CD4-positive, alpha-beta T cell treated with Interleukin-21 for 1 hour (primary cell): Measurements from ENCODE around the gene AMER1.

Source experiments
- DNase-seq: peaks from one replicate; pipeline ENCODE4 v3.0.0-alpha.2; 2020

Gene AMER1

DNA sequence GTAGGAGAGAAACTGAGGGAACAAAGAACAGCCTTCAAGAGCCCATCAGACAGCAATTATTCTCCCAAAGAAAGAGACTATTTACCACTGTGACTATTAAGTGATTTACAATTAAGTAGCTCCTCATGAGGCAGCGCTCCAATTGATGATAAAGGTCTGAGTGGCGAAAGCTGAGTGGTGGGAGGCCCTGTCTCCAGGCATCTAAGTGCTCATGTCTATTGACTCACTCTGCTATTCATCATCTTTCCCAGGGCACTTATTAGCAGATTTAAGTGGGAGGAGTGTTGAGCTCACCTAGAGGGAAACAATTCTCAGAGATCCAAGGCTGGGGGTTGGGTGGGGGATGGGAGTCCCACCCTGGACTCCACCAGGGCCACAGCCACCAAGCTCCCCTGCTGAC is 23.3 kb downstream of the AMER1 start:
- DNase-seq, result no peak

DNA sequence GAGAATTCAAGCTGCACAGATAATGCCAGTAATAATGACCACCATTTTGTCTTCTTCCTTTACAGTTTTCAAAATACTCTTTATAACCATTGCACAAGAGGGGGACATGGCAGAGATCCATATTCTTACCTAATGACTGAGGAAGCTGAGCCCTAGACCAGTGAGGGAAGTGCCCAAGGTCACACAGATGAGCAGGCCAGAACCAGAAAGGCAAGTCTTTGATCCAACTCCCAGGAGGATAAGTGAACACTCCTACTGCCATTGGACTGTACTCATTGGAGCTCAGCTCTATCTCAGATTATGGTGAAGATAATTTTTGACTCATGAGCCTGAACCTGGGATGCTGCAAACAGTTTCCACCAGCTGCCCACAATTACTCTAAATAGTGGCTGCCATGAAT is 28.6 kb downstream of the AMER1 start:
- no peak for DNase-seq

DNA sequence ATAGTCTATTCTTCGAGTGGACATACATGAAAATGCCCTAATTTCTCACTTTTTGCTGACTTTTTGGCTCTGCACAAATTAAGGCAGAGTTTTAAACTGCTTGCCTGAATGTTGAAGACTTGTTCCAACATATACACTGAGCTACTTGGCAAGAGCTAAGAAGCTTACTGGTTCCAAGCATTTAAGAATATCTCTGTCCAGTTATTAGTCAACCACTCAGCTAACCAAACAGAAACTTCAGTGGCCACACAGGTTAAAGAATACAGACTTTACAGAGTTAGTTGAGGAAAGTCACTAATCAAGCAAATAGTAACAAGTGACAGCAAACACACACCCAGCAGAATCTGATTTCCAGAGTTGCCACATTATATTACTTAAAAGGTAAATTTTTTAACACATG is 35.5 kb downstream of the AMER1 start:
- DNase-seq, result no peak

DNA sequence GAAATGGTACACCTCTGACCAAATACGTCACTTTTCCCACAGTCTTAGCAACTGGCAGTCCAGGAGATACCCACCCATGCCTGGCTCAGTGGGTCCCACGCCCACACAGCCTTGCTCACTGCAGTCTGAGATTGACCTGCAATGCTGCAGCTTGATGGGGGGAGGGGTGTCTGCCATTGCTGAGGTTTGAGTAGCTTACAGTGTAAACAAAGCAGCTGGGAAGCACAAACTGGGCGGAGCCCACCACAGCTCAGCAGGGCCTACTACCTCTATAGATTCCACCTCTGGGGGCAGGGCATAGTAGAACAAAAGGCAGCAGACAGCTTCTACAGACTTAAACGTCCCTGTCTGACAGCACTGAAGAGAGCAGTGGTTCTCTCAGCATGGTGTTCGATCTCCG is 52.7 kb downstream of the AMER1 start:
- no peak for DNase-seq

DNA sequence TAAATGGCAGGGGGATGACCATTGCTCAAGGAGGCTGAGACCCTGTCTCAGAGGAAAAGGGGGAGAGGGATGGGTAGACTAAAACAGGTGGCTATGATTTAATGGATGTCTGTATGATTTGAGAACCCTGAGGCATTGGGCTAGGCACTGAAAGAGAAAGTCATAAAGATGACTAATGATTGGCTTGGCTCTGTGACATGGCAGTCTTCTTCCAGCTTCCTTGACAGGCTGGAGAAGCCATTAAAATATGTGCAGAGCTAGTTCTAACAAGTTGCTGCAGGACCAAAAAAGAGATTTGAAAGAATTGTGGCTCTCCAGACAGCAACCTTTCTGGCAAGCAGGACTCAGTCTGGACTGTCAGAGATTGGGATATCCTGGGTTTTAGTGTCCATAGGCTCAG is 53.6 kb downstream of the AMER1 start:
- DNase-seq, result no peak

DNA sequence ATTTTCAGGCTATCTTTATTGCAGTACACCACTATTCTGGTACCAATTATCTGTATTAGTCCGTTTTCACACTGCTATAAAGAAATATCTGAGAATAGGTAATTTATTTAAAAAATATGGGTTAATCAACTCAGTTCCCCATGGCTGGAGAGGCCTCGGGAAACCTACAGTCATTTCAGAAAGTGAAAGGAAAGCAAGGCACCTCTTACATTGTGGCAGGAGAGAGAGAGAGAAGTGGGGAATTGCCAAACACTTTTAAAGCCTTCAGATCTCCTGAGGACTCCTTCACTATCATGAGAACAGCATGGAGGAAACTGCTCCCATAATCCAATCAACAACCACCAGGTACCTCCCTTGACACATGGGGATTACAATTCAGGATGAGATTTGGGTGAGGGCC is 54.7 kb downstream of the AMER1 start:
- DNase-seq, result no peak
